Panc1 (cell line): ENCODE data around the gene LYRM4.

ENCODE experiments used
- POLR2AphosphoS5 ChIP-seq: IDR thresholded peaks from 2 replicates; pipeline ENCODE4 v1.6.1; 2012; ENCODE audit warnings: mild to moderate bottlenecking, low read depth, low read length, moderate library complexity
- TF ChIP-seq, protein P1 (sequence below): fragments of 450-650 bp; IDR thresholded peaks from 2 replicates; pipeline ENCODE4 v1.5.1; 2017; ENCODE audit warnings: mild to moderate bottlenecking
- TF ChIP-seq, protein P2 (sequence below), 2 experiments: IDR thresholded peaks; 2 replicates each; pipeline ENCODE4 v1.6.1; 2011 to 2012; ENCODE audit warnings: low read depth in 2 of 2, control low read depth in 1 of 2, low read length in 1 of 2, mild to moderate bottlenecking in 1 of 2, moderate library complexity in 1 of 2; ENCODE audit not compliant: insufficient read depth in 1 of 2

DNA sequence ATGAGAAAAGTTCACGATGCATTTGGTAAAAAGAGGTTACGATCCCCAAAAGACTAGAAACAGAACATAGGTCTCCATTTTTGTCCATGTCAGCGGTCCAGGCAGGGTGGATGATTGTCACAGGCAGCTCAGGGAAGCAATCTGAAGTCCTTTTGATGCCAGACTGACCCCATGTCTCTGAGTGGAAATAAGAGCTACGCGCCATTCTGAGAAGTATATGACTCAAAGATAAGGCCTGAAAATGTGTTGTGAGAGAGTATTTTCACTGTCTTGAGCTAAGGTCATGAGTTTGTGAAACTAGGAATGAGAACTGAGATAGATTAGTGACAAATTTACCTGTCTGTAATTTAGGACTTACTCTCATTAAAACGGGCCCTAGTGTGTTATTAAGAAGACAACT, 69.5 kb downstream of the LYRM4 start:
- TF ChIP-seq, protein P1, sequence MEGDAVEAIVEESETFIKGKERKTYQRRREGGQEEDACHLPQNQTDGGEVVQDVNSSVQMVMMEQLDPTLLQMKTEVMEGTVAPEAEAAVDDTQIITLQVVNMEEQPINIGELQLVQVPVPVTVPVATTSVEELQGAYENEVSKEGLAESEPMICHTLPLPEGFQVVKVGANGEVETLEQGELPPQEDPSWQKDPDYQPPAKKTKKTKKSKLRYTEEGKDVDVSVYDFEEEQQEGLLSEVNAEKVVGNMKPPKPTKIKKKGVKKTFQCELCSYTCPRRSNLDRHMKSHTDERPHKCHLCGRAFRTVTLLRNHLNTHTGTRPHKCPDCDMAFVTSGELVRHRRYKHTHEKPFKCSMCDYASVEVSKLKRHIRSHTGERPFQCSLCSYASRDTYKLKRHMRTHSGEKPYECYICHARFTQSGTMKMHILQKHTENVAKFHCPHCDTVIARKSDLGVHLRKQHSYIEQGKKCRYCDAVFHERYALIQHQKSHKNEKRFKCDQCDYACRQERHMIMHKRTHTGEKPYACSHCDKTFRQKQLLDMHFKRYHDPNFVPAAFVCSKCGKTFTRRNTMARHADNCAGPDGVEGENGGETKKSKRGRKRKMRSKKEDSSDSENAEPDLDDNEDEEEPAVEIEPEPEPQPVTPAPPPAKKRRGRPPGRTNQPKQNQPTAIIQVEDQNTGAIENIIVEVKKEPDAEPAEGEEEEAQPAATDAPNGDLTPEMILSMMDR: no peak
- TF ChIP-seq, protein P2, sequence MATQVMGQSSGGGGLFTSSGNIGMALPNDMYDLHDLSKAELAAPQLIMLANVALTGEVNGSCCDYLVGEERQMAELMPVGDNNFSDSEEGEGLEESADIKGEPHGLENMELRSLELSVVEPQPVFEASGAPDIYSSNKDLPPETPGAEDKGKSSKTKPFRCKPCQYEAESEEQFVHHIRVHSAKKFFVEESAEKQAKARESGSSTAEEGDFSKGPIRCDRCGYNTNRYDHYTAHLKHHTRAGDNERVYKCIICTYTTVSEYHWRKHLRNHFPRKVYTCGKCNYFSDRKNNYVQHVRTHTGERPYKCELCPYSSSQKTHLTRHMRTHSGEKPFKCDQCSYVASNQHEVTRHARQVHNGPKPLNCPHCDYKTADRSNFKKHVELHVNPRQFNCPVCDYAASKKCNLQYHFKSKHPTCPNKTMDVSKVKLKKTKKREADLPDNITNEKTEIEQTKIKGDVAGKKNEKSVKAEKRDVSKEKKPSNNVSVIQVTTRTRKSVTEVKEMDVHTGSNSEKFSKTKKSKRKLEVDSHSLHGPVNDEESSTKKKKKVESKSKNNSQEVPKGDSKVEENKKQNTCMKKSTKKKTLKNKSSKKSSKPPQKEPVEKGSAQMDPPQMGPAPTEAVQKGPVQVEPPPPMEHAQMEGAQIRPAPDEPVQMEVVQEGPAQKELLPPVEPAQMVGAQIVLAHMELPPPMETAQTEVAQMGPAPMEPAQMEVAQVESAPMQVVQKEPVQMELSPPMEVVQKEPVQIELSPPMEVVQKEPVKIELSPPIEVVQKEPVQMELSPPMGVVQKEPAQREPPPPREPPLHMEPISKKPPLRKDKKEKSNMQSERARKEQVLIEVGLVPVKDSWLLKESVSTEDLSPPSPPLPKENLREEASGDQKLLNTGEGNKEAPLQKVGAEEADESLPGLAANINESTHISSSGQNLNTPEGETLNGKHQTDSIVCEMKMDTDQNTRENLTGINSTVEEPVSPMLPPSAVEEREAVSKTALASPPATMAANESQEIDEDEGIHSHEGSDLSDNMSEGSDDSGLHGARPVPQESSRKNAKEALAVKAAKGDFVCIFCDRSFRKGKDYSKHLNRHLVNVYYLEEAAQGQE (IDR thresholded peaks at IDR 0.05; ENCODE audit: insufficient read depth in 1 of 2, low read depth in 2 of 2, low read length in 1 of 2): no peak
- no peak for TF ChIP-seq POLR2AphosphoS5
